ENCODE data around the gene GNAZ.

GNAZ gene

DNA sequence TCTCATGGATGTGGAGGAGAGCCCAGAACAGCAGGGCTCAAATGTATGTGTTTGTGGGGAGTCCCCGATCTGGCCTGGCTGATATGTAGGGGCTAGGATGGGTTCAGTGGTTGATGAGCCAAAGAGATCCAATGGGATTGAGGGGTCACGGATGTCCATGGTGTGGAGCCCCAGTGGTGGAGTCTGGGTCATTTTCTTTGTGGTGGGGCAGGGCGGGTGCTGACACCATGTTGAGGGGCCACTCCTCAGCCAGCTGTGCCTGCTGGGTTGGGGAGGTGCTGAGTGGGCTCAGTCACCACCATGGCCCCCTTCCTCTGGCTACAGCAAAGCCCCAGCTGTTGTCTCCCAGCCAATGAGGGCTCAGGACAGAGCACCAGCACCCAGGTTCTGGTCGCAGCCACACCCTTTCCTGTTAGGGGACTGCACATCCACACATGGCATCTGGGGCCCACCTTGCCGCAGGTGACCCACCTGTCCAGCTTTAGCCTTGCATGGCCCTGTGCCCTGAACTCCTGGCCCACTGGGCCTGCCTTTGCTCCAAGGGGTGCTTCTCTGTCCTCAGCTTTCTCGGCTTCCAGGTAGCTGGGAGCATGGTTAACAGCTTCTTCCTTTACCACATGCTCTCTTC, 3.2 kb upstream of the GNAZ start:
- Mint-ChIP-seq H3K4me3 (no peak overlapping the region), H3K9me3 (no peaks in the 10 kb centered on the region), H3K4me1 (ENCODE audit: low read depth) (peaks cover 8% of the 10 kb centered on the region), H3K36me3 (ENCODE audit: low read depth) (no peaks in the 10 kb centered on the region), H3K27ac (no peak overlapping the region), H3K27me3 (peaks cover 15% of the 10 kb centered on the region)

DNA sequence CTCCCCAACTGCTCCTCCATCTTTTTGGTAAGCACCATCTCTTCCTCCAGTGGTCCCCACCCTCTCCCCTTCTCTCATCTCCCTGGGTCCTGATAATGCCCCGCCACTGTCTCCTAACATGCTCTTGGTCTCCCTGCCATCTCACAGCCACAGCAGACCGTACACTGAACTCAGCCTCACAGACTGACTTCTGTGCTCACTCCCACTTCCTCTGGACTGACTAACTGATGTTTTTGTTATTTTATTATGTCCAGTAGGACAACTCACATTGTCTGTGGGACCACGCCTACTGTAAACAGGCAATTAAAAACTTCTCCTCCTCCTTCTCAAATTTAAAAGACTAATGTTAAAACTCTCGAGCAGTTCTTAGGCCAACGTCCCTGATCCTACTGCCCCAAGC, 2.6 kb upstream of the GNAZ start:
- H3K4me3 Mint-ChIP-seq, result no peak overlapping the region
- H3K4me1 Mint-ChIP-seq (ENCODE audit: low read depth), result peaks cover 8% of the 10 kb centered on the region
- H3K27me3 Mint-ChIP-seq, result peaks cover 19% of the 10 kb centered on the region
- no peaks in the 10 kb centered on the region for H3K9me3 Mint-ChIP-seq
- no peaks in the 10 kb centered on the region for H3K36me3 Mint-ChIP-seq (ENCODE audit: low read depth)
- no peak overlapping the region for H3K27ac Mint-ChIP-seq

DNA sequence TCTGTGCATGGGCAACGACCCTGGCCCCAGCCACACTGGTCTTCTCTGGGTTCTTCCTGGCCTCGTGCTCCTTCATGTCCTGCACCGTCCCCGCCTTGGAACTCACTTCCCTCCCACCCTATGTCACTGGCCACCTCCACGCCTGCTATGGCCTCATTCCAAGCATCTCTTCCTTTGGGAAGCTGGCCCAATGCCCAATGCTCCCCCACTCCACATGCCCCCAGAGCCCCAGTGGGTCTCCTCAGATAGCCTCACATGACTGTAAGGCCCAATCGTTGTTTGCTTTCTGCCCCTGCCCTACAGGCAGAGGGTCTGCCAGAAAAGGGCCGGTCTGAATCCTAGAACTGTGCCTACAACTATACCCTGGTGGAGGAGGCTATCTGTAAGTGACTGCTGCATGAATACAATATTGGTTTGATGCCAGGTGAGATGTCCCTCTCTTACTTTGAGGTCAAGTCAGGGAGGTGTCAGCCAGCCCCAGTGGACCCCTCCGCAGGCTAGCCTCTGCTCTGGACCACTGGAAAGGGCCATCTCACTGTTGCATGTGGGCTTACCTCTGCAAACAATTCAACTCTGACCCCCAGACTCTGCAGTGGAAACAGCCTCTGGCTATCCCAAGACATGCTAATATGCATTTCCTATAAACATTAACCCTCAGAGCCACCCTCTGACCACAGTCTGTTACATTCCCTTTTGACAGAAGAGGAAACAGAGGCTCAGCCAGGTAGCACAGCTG, 2.1 kb upstream of the GNAZ start:
- Mint-ChIP-seq H3K4me3 (no peak overlapping the region), H3K4me1 (ENCODE audit: low read depth) (peaks cover 8% of the 10 kb centered on the region), H3K27ac (no peak overlapping the region), H3K9me3 (no peaks in the 10 kb centered on the region), H3K36me3 (ENCODE audit: low read depth) (no peaks in the 10 kb centered on the region), H3K27me3 (peaks cover 19% of the 10 kb centered on the region)

DNA sequence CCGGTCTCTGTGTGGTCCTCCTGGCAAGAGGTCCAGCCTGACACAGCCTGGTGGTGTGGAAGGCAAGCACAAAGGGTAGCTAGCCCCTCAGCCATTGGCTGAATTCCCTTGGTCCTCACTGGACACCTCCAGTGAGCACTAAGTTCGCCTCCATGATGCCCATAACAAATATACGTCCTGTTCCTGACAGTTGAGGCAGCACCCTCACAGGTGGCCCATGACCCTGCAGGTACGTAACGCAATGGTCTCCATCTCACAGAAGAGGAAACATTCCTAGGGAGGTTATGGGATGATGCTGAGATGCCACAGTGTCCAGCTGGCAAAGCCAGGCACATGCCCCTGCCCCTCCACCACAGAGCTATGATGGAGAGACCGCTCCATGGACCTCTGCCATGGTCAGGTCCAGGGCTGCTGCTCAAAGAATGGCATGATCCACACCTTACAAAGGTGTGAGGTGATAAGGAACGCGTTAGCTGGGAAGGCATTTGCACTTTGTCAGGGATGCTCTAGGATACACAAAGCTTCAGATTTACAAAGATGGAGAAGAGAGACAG, 1.4 kb upstream of the GNAZ start:
- Mint-ChIP-seq H3K36me3 (ENCODE audit: low read depth) (no peaks in the 10 kb centered on the region), H3K27me3 (peaks cover 22% of the 10 kb centered on the region), H3K4me3 (peak overlapping the region; percentile 17), H3K4me1 (ENCODE audit: low read depth) (peaks cover 8% of the 10 kb centered on the region), H3K9me3 (no peaks in the 10 kb centered on the region), H3K27ac (peak overlapping the region; percentile 11)

DNA sequence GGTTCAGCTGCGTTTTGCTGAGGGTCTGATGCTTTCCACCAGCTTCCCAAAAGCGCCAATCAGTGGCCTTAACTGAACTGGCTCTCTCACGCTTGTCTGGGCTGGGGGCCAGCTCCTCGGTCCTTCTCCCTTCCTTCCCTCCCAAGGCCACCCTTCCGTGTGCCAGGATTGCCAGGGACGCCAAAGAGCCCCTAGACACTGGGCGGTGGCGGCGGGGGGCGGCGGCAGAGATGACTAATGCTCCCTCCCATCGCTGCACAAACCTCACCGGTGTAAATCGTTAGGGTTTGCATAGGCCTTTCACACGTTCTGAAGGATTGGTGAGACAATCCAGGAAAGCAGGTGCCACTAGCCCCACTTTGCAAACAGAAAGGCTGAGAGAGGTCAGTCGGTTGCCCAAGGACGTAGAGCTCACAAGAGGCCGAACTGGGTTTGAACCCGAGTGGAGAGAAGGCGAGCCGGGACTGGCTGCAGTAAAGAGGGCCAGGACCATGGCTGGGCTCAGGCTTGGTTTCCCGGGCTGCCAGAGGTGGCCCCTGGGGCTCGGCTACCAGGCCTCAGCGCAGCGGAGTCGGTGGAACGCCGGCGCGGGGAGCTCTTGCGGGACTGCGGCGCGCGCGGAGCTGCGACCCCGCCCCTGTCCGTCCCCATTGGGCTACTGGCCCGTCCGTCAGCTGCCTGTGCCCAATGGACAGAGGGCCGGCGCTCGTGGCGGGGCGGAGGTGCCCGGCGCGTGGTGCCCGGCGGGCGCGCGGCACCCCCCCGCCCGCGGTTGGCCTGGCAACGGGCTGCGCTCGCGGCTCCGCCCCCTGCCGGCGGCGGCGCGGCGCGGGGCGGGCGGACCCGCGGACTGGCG, 589 bp upstream of the GNAZ start:
- H3K27me3 Mint-ChIP-seq, result peaks cover 28% of the 10 kb centered on the region
- peak overlapping the region; percentile 80 for H3K4me3 Mint-ChIP-seq
- peaks cover 8% of the 10 kb centered on the region for H3K4me1 Mint-ChIP-seq (ENCODE audit: low read depth)
- no peaks in the 10 kb centered on the region for H3K36me3 Mint-ChIP-seq (ENCODE audit: low read depth)
- no peaks in the 10 kb centered on the region for H3K9me3 Mint-ChIP-seq
- peak overlapping the region; percentile 76 for H3K27ac Mint-ChIP-seq

DNA sequence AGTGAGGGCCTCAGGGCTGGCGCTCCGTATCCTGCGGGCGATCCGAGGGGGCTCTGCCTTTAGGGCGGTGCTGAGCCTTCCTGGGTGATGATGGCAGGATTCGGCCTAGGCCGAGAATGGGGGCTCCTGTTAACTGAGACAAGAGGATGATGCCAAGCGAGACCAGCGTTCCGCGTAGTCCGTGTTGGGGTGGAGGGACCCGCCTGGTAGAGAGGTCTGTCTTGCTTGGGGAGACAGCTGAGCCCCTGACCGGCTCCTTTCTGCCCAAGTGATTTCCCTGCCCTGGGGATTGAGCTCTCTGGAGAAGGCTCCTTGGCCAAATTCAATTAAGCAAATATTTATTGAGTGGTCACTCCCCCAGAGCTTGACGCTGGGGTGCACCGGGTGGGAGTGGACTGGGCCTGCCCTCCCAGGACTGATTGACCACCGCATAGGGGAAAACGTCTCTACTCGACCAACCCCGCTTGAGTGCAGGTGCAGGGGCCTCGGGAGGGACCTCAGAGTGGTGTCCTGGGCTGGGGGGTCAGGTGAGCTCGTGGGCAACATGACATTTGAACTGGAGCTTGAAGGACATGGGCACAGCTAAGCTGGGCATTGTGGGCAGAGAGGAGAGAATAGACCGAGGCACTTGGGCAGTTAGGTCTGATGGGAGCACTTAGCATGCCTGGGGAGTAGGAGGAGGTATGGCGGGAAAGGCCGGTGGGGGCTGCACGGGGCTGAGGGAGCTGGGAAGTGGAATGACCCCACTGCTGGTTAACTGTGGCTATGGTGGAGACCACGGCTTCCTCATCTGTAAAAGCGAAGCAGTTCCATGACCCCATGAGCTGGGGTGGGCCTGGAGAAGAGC, 1.1 kb downstream of the GNAZ start:
- Mint-ChIP-seq H3K9me3 (no peaks in the 10 kb centered on the region), H3K36me3 (ENCODE audit: low read depth) (no peaks in the 10 kb centered on the region), H3K27ac (no peak overlapping the region), H3K27me3 (peaks cover 28% of the 10 kb centered on the region), H3K4me3 (peak overlapping the region; percentile 68), H3K4me1 (ENCODE audit: low read depth) (peaks cover 8% of the 10 kb centered on the region)

DNA sequence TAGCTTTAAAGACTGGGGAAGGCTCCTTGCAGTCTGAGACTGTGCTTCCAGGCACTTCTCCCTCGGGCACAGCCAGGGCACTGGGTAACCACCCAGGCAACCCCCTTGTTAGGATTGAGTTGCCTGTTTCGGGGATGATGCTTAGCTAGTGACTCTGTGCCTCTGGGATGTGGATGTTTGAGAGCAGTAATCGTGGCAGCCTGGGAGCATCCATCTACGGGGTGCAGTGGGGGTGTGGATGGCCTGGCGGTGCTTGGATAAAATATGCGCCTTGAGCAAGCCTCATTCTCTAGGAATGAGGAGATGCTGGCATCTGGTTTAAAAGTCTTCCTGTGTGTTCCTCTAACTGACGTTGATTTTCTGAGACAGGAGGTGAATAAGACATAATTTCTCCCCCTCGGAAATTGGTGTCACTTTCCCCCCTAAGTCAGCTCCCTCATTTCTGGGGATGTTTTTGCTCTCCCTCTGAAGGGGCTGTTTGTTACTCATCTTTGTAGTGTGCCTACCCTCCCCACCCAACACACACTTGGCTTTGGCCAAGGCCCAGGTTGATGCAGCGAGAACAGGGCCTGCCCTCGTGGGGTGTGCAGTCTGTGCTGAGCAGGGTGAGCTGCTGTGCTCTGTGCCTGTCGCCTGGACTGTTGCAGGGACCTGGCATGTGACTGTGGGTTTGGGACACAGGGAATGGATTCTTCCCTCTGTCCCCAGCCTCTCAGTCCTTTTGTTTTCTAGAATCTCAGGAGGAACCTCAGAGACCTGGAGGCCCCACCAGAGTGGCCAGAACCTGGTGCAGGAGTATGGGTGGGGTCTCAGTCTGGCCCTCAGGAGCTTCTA, 2.0 kb downstream of the GNAZ start:
- no peak overlapping the region for H3K4me3 Mint-ChIP-seq
- peaks cover 8% of the 10 kb centered on the region for H3K4me1 Mint-ChIP-seq (ENCODE audit: low read depth)
- H3K36me3 Mint-ChIP-seq (ENCODE audit: low read depth), result no peaks in the 10 kb centered on the region
- no peaks in the 10 kb centered on the region for H3K9me3 Mint-ChIP-seq
- no peak overlapping the region for H3K27ac Mint-ChIP-seq
- H3K27me3 Mint-ChIP-seq, result peaks cover 28% of the 10 kb centered on the region

DNA sequence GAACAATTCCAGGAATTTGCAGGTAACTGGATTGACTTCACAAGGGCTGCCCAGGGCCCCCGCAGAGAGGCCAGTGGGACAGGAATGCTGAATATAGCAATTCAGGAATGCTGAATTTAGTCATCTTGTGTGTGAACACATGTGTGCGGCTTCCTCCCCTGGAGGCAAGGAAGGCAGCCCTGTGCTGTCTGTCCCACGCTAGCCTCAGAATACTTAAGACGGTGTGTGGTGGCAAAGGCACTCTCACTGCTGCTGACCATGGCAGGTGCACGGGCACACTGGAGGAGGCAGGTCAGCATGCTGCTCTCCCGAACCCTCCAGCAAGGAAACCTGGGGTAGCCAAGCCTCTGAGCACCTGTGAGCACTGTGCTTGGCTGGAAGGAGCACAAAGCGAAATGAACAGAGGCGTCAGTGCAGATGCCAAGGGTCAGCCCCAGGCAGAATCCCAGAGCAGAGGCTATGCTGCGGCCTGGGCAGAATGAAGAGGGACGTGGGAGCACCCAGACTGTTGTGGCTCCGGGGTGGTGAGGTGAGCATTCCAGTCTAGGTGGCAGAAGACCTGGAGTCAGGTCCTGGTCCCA, 2.7 kb downstream of the GNAZ start:
- Mint-ChIP-seq H3K9me3 (no peaks in the 10 kb centered on the region), H3K27ac (no peak overlapping the region), H3K36me3 (ENCODE audit: low read depth) (no peaks in the 10 kb centered on the region), H3K4me1 (ENCODE audit: low read depth) (peaks cover 8% of the 10 kb centered on the region), H3K4me3 (no peak overlapping the region), H3K27me3 (peaks cover 28% of the 10 kb centered on the region)

DNA sequence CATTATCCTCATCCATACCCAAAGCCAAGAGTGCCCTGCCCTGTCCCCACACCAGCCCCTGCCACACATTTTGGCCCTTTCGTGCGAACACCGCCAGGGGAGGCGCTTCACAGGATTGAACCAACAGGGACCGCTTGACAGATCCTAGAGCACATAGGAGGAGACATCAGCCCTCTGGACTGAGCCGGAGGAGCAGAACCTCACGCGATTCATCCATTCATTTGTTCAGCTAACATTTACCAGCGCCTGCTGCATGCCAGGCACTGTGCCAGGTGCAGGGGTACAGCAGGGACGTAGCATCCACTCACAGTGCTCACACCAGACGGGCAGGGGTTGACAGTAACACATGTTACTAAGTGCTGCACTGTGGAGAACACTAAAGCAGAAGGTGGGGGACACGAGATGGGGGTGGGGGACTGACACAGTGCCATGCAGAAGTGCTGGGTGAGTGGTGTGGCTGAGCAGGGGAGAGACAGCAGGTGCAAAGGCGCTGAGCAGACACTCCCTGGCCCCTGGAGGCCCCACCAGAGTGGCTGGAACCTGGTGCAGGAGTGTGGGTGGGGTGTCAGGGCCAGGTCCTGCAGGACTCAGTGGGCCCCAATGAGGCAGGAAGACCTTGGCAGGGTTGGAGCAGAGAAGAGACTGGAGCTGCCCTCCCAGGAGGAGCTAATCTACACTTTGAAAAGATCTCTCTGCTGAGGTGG, 3.4 kb downstream of the GNAZ start:
- H3K4me3 Mint-ChIP-seq, result no peak overlapping the region
- peaks cover 27% of the 10 kb centered on the region for H3K27me3 Mint-ChIP-seq
- H3K9me3 Mint-ChIP-seq, result no peaks in the 10 kb centered on the region
- peaks cover 8% of the 10 kb centered on the region for H3K4me1 Mint-ChIP-seq (ENCODE audit: low read depth)
- H3K36me3 Mint-ChIP-seq (ENCODE audit: low read depth), result no peaks in the 10 kb centered on the region
- H3K27ac Mint-ChIP-seq, result no peak overlapping the region

DNA sequence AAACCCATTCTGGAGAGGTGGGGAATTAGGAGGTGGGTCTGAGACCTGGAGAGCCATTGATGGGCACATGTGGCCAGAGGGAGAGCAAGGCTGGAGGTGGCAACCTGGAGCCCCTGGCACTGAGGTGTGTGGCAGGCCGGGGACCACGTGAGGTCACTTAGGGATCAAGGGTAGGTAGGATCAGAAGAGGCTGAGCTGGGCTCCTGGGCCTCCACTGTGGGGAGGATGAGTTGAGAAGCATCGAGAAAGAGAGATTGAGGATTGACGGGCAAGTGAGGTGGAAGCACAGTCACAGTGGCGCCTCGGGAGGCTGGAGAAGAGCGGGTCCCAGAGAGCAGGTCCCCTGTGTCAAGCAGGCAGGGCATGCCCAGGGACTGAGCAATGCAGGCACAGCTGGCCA, 4.1 kb downstream of the GNAZ start:
- peaks cover 8% of the 10 kb centered on the region for H3K4me1 Mint-ChIP-seq (ENCODE audit: low read depth)
- H3K27ac Mint-ChIP-seq, result no peak overlapping the region
- no peaks in the 10 kb centered on the region for H3K36me3 Mint-ChIP-seq (ENCODE audit: low read depth)
- H3K27me3 Mint-ChIP-seq, result peaks cover 21% of the 10 kb centered on the region
- no peak overlapping the region for H3K4me3 Mint-ChIP-seq
- H3K9me3 Mint-ChIP-seq, result no peaks in the 10 kb centered on the region

DNA sequence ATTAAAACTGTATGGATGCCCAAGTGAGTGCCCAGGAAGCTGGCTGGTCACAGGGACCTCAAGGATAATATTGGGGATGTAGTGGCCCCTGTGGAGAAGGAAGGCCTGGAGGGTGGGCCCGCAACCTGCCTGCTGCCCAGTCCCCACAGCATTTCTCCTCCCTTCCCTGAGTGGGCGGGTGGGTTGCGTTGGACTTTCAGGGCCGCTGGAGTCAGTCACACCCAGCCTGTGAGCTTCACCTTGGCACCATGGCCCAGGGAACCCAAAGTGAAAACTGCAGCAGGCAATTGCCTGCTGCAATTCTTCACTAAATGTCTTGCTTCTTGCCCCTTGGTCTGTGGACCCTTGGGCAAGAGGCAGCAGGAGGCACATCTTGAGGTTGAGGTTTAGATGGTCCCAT, 4.7 kb downstream of the GNAZ start:
- H3K27me3 Mint-ChIP-seq, result peaks cover 21% of the 10 kb centered on the region
- no peak overlapping the region for H3K27ac Mint-ChIP-seq
- H3K9me3 Mint-ChIP-seq, result no peaks in the 10 kb centered on the region
- no peak overlapping the region for H3K4me3 Mint-ChIP-seq
- H3K36me3 Mint-ChIP-seq (ENCODE audit: low read depth), result no peaks in the 10 kb centered on the region
- H3K4me1 Mint-ChIP-seq (ENCODE audit: low read depth), result peaks cover 4% of the 10 kb centered on the region

DNA sequence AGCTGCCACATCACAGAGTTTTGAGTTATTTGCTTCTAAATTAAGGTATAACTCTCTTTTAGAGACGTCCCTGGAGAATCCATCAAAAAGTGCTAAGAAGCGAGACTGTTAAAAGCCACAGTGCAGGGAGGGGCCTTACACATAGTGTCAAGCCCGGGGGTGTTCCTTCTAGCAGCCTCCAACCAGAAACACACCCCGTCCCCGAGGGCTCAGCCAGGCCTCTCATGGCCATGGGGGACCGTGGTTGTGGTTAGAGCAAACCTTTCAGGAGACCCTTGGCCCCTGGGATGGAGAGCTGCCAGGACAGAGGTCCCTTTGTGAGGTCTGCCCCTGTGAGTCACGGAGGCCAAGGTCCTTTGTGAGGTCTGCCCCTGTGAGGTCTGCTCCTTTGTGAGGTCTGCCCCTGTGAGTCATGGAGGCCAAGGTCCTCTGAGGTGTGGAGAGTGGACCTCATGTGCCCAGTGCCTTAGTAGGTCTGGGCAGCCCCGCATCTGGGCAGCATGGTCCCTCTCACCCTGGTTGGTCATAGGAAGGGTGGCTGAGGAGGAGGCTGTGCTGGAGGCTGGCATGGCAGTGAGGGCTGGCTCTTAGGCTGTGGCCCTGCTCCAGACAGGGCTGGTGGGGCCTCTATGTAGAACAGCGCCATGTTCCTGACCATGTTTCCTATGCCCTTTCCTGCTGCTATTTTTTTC, 5.4 kb downstream of the GNAZ start:
- Mint-ChIP-seq H3K9me3 (no peaks in the 10 kb centered on the region), H3K36me3 (ENCODE audit: low read depth) (no peaks in the 10 kb centered on the region), H3K27ac (no peak overlapping the region), H3K27me3 (peaks cover 21% of the 10 kb centered on the region), H3K4me1 (ENCODE audit: low read depth) (peaks cover 6% of the 10 kb centered on the region), H3K4me3 (no peak overlapping the region)

All from stimulated activated naive CD8-positive, alpha-beta T cell treated with anti-CD3 and anti-CD28 coated beads, Interleukin-15, Interleukin-2, amounts not matched to agents 100 ng/mL and 50 ng/mL, for 24 hours (primary cell).